ENCODE measurements around the gene TCTN1. TPM values are rescaled to one million over a fixed set of nuclear protein-coding genes. Genes with fewer than 3 reads are reported as not detected.
A peak's percentile ranks its signal among the peaks of the same experiment; 100 is the strongest.

The TCTN1 gene
- total and polyA plus RNA-seq, 11 donors, result 12.6 to 27.7 (median 19.0) TPM

DNA sequence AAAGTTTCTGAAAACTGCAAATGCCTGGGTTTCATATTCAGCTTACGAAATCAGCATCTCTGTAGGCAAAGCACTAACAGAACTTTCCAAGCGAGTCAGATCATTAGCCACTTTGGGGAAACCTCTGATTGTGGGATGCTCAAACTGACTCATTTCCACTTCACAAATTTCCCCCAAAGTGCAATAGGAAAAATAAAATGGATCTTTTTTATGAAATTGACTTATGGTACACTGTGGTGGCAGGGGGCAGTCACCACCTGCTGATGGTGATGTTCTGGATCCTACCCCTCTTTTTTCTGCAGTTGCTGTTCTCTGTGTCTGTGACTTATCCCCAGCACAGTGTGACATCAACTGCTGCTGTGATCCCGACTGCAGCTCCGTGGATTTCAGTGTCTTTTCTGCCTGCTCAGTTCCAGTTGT is 5.6 kb downstream of the TCTN1 start:
- no peaks in the 10 kb centered on the region for H3K27me3 ChIP-seq
- no peaks in the 10 kb centered on the region for H3K9me3 ChIP-seq
- H3K27ac ChIP-seq, result no peak overlapping the region
- DNase-seq (no peak), ATAC-seq (no peak)
- intact Hi-C loops (cut with DNase I), result loop anchor here in 6 of 10 donors (5.0 to 10.0 kb wide), 4 partner anchors 73 to 268 kb away; no protein-coding TSS in a partner anchor
- 76 to 87% (median 81%) methylated on average over 4 of the region's 4 CpGs for WGBS, 4 donors
- H3K4me3 ChIP-seq, result no peak overlapping the region
- H3K36me3 ChIP-seq, result peaks cover 0 to 17% (median 0%) of the 10 kb centered on the region in 9 donors
- peaks cover 0 to 6% (median 3%) of the 10 kb centered on the region in 12 donors for H3K4me1 ChIP-seq
- TF ChIP-seq POLR2A (IDR thresholded peaks at IDR 0.05), result no peak
- TF ChIP-seq, protein P1, sequence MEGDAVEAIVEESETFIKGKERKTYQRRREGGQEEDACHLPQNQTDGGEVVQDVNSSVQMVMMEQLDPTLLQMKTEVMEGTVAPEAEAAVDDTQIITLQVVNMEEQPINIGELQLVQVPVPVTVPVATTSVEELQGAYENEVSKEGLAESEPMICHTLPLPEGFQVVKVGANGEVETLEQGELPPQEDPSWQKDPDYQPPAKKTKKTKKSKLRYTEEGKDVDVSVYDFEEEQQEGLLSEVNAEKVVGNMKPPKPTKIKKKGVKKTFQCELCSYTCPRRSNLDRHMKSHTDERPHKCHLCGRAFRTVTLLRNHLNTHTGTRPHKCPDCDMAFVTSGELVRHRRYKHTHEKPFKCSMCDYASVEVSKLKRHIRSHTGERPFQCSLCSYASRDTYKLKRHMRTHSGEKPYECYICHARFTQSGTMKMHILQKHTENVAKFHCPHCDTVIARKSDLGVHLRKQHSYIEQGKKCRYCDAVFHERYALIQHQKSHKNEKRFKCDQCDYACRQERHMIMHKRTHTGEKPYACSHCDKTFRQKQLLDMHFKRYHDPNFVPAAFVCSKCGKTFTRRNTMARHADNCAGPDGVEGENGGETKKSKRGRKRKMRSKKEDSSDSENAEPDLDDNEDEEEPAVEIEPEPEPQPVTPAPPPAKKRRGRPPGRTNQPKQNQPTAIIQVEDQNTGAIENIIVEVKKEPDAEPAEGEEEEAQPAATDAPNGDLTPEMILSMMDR (IDR thresholded peaks at IDR 0.05), result peak in 1 of 12 donors; percentile 7

DNA sequence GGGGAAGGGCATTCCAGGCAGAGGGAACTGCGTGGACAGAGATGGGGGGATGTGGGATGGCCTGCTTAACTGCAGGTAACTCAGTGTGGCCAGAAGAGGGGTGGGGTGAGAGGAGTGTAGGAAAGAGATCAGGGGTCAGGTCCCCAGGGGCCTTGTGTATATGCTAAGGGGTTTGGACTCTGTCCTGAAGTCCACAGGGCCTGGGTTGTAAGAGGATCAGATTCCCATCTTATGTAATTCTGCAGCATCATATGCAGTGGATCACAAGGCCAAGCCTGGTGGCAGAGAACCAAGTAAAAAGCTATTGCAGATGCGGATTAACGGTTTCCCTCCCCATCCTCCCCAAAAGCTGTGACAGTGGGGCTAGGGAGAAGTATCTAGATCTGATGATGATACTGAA is 8.7 kb downstream of the TCTN1 start:
- Histone ChIP-seq H3K27ac (no peak overlapping the region), H3K9me3 (no peaks in the 10 kb centered on the region), H3K27me3 (no peaks in the 10 kb centered on the region), H3K4me1 (peaks cover 0 to 2% (median 0%) of the 10 kb centered on the region in 12 donors), H3K4me3 (no peak overlapping the region), H3K36me3 (peaks cover 0 to 24% (median 8%) of the 10 kb centered on the region in 9 donors)
- TF ChIP-seq, protein P1 (IDR thresholded peaks at IDR 0.05), result no peak
- TF ChIP-seq POLR2A (IDR thresholded peaks at IDR 0.05), result no peak
- DNase-seq (no peak), ATAC-seq (no peak)
- WGBS, 4 donors, result 88 to 97% (median 94%) methylated on average over 3 of the region's 3 CpGs
- intact Hi-C loops (cut with DNase I), result loop anchor here in 1 of 10 donors (10.0 kb wide), 1 partner anchor 262 kb away; no protein-coding TSS in a partner anchor

GRCh38 chr12:110627500-110628195 is 13.7 kb downstream of the TCTN1 start:
- H3K9me3 ChIP-seq, result no peaks in the 10 kb centered on the region
- no peak for TF ChIP-seq POLR2A (IDR thresholded peaks at IDR 0.05)
- TF ChIP-seq, protein P1 (IDR thresholded peaks at IDR 0.05), result no peak
- ATAC-seq, result no peak
- DNase-seq, result no peak
- WGBS, 4 donors, result 81 to 91% (median 83%) methylated on average over 8 of the region's 8 CpGs
- no peak overlapping the region for H3K27ac ChIP-seq
- intact Hi-C loops (cut with DNase I), result loop anchor here in 1 of 10 donors (10.0 kb wide), 1 partner anchor 257 kb away; no protein-coding TSS in a partner anchor
- H3K36me3 ChIP-seq, result peaks cover 0 to 62% (median 16%) of the 10 kb centered on the region in 9 donors
- H3K4me3 ChIP-seq, result no peak overlapping the region
- no peaks in the 10 kb centered on the region for H3K27me3 ChIP-seq
- peaks cover 0 to 6% (median 0%) of the 10 kb centered on the region in 12 donors for H3K4me1 ChIP-seq

DNA sequence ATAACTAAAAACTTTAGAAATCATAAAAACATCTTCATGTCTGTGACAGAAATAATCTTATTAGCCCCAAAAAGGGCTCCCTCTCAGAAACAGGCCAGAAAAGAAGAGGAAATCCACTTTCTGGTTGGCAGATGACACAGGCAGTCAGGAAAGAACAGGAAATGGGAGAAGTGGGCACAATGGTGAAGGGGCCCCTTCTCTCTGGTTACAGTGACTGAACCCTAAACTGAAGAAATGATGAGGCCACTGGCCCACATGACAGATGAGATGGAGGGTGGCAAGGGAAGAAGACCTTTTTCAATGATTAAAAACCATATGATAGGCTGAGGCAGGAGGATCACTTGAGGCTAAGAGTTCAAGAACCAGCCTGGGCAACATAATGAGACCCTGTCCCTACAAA is 21.1 kb downstream of the TCTN1 start:
- no peak overlapping the region for H3K4me3 ChIP-seq
- H3K36me3 ChIP-seq, result peaks cover 0 to 36% (median 2%) of the 10 kb centered on the region in 9 donors
- intact Hi-C loops (cut with DNase I), result loop anchor here in 1 of 10 donors (10.0 kb wide), 1 partner anchor 190 kb away; no protein-coding TSS in a partner anchor
- no peaks in the 10 kb centered on the region for H3K27me3 ChIP-seq
- DNase-seq (no peak), ATAC-seq (no peak)
- no peak for TF ChIP-seq POLR2A (IDR thresholded peaks at IDR 0.05)
- TF ChIP-seq, protein P1 (IDR thresholded peaks at IDR 0.05), result no peak
- H3K9me3 ChIP-seq, result no peaks in the 10 kb centered on the region
- H3K4me1 ChIP-seq, result peaks cover 0 to 17% (median 7%) of the 10 kb centered on the region in 12 donors
- H3K27ac ChIP-seq, result no peak overlapping the region
